Caco-2 (cell line): ENCODE results near the gene MCL1. TPM values are rescaled to one million over a fixed set of nuclear protein-coding genes. Genes with fewer than 3 reads are reported as not detected.

Experiments
- BruUV-seq: library from RNA; stranded (reverse); fragments of 400-500 nt; replicated peaks from 2 replicates; lab custom pipeline; 2021; lab: Mats Ljungman, UMichigan
- CTCF ChIA-PET: fragments of 300-600 bp; sonication (Branson Sonifier 250); formaldehyde crosslinking; loops from one replicate; lab custom pipeline; 2022; ENCODE audit warnings: antibody characterized with exemption; lab: Charles Lee
- POLR2A ChIA-PET: fragments of 300-600 bp; sonication (Branson Sonifier 250); formaldehyde crosslinking; loops from one replicate; lab custom pipeline; 2022; ENCODE audit warnings: antibody characterized with exemption; lab: Charles Lee
- DNase-seq, 2 experiments: peaks; one replicate each; pipeline versions ENCODE4 v3.0.0 to v3.0.0-alpha.2; 2020 to 2022
- H3K27me3 ChIP-seq: replicated peaks from 2 replicates; pipeline ENCODE4 v1.6.0; 2011; ENCODE audit warnings: low read length; ENCODE audit not compliant: control insufficient read depth, insufficient read depth
- H3K36me3 ChIP-seq: 2 replicates; pipeline ENCODE4 v1.5.1; 2011; ENCODE audit warnings: low read length; ENCODE audit not compliant: control insufficient read depth, insufficient read depth
- H3K4me1 ChIP-seq: fragments of 250-450 bp; sonication (Bioruptor Pico); 2 replicates; pipeline ENCODE4 v1.5.1; 2020; ENCODE audit warnings: mild to moderate bottlenecking
- H3K4me3 ChIP-seq: 2 replicates; pipeline ENCODE4 v1.5.1; 2011; ENCODE audit warnings: low read depth, mild to moderate bottlenecking, control low read depth, low read length
- H3K9me3 ChIP-seq: fragments of 250-450 bp; sonication (Bioruptor Pico); 2 replicates; pipeline ENCODE4 v1.5.1; 2020; ENCODE audit warnings: mild to moderate bottlenecking, moderate library complexity
- H3K27ac Mint-ChIP-seq: one replicate; pipeline ENCODE4 v1.8.0; 2022; ENCODE audit warnings: mixed read lengths; ENCODE audit not compliant: unreplicated experiment
- H3K27me3 Mint-ChIP-seq: one replicate; pipeline ENCODE4 v1.8.0; 2022; ENCODE audit warnings: mixed read lengths; ENCODE audit not compliant: insufficient read depth, unreplicated experiment
- H3K36me3 Mint-ChIP-seq: one replicate; pipeline ENCODE4 v1.8.0; 2022; ENCODE audit warnings: mild to moderate bottlenecking, mixed read lengths; ENCODE audit not compliant: insufficient read depth, unreplicated experiment
- H3K4me1 Mint-ChIP-seq: one replicate; pipeline ENCODE4 v1.8.0; 2022; ENCODE audit warnings: low read depth, mixed read lengths; ENCODE audit not compliant: unreplicated experiment
- H3K4me3 Mint-ChIP-seq: one replicate; pipeline ENCODE4 v1.8.0; 2022; ENCODE audit warnings: mild to moderate bottlenecking, moderate library complexity, mixed read lengths; ENCODE audit not compliant: unreplicated experiment
- H3K9me3 Mint-ChIP-seq: one replicate; pipeline ENCODE4 v1.8.0; 2022; ENCODE audit warnings: mixed read lengths; ENCODE audit not compliant: unreplicated experiment
- intact Hi-C: fragments of 100-400 bp; cut with micrococcal nuclease; formaldehyde crosslinking; loops from one replicate; pipeline ENCODE4 v1.10.0; 2022; ENCODE audit not compliant: unreplicated experiment
- total RNA-seq: library from RNA; stranded (reverse); gene quantifications from 2 replicates; pipeline ENCODE4 v1.2.3, GENCODE V29; 2022
- TF ChIP-seq, protein P1 (sequence below), 2 experiments: fragments of 200-600 bp in 1 of 2; IDR thresholded peaks; 1 replicate in 1 of 2; 2 replicates in 1 of 2; pipeline versions ENCODE4 v1.5.1 to v1.8.0; 2011 to 2022; ENCODE audit warnings: antibody characterized with exemption in 1 of 2, control low read depth in 1 of 2, inconsistent platforms in 1 of 2, low read depth in 1 of 2, low read length in 1 of 2, mild to moderate bottlenecking in 1 of 2, moderate library complexity in 1 of 2; ENCODE audit not compliant: insufficient read depth in 1 of 2, severe bottlenecking in 1 of 2, unreplicated experiment in 1 of 2

MCL1 gene
- total RNA-seq, 1 experiment from 2014 or later: 130 TPM

DNA sequence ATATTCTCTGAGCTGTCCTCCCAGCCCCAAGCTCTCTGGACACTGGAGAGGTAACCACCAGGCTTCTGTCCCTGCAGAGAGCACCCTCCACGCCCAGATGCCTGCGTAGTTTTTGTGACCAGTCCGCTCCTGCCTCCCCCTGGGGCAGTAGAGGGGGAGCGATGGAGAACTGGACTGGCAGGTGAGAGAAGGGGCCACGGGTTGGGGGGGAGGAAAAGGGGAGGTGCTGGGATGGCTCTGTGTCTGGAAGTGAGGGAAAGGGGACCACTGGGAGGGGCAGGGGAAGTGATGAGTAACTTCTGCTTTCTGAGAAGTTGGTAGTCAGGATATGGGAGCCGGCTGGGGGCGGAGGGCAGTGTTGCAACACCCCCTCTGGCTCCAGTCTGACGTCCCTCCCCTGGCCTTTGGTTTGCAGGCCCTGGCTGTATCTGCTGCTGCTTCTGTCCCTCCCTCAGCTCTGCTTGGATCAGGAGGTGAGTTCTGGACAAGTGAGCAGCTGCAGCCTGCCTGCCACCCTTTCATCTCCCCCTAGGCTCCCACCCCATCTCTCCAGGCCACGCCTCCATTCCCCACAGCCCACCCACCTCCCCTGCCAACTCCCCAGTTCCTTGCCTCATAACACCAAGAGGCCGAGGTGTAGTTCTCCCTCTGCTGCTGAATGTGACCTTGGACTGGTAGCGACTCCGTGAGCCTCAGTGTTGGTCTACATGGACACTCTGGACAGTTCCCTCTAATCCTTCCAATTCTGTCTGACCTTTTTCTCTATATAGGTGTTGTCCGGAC, 27.1 kb downstream of the MCL1 start:
- CTCF ChIA-PET: interaction anchor here (0.6 to 1.9 kb wide), 4 partner anchors 16 to 262 kb away, joined by 3 to 11 read pairs (median 3); partner anchors contain the start of gene FALEC
- peak; percentile 82 to 85 for DNase-seq
- Mint-ChIP-seq H3K4me1 (peaks cover 15% of the 10 kb centered on the region), H3K4me3 (peak overlapping the region; percentile 25), H3K36me3 (peaks cover 24% of the 10 kb centered on the region), H3K27ac (peak overlapping the region; percentile 67), H3K9me3 (no peaks in the 10 kb centered on the region), H3K27me3 (no peaks in the 10 kb centered on the region)
- BruUV-seq: no TSS peak
- TF ChIP-seq, protein P1, sequence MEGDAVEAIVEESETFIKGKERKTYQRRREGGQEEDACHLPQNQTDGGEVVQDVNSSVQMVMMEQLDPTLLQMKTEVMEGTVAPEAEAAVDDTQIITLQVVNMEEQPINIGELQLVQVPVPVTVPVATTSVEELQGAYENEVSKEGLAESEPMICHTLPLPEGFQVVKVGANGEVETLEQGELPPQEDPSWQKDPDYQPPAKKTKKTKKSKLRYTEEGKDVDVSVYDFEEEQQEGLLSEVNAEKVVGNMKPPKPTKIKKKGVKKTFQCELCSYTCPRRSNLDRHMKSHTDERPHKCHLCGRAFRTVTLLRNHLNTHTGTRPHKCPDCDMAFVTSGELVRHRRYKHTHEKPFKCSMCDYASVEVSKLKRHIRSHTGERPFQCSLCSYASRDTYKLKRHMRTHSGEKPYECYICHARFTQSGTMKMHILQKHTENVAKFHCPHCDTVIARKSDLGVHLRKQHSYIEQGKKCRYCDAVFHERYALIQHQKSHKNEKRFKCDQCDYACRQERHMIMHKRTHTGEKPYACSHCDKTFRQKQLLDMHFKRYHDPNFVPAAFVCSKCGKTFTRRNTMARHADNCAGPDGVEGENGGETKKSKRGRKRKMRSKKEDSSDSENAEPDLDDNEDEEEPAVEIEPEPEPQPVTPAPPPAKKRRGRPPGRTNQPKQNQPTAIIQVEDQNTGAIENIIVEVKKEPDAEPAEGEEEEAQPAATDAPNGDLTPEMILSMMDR (IDR thresholded peaks at IDR 0.05; ENCODE audit: insufficient read depth in 1 of 2, low read depth in 1 of 2, low read length in 1 of 2, severe bottlenecking in 1 of 2, unreplicated experiment in 1 of 2): no peak
- no peaks in the 10 kb centered on the region for H3K36me3 ChIP-seq
- H3K4me1 ChIP-seq: peaks cover 44% of the 10 kb centered on the region
- H3K27me3 ChIP-seq: no peaks in the 10 kb centered on the region
- intact Hi-C loops: loop anchor here (1.0 kb wide), 1 partner anchor 8 kb away; no protein-coding TSS in a partner anchor
- H3K9me3 ChIP-seq: no peaks in the 10 kb centered on the region
- no peak overlapping the region for H3K4me3 ChIP-seq
- POLR2A ChIA-PET: interaction anchor here (0.7 to 1.8 kb wide), 4 partner anchors 9 to 27 kb away, joined by 3 to 8 read pairs (median 4); partner anchors contain the start of gene MCL1

DNA sequence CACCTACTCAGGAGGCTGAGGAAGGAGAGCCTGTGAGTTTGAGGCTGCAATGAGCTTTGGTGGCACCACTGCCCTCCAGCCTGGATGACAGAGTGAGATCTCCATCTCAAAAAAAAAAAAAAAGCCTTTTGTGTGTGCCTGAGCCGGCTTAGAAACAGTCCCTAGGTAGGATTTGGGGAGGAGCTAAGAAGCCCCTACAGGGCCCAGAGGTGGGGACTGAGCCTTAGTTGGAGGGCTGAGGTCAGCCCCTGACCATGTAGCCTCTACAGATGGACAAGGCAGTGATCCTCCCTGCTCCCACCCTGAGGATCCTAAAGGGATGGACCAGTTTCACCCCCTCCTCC, 27.7 kb downstream of the MCL1 start:
- ChIA-PET POLR2A (interaction anchor here (1.0 to 1.8 kb wide), 5 partner anchors 10 to 20 kb away, joined by 3 to 8 read pairs (median 4); no protein-coding TSS in a partner anchor), CTCF (interaction anchor here (0.6 to 1.9 kb wide), 6 partner anchors 8 to 263 kb away, joined by 3 to 11 read pairs (median 4); partner anchors contain the start of gene FALEC)
- no TSS peak for BruUV-seq
- Histone ChIP-seq H3K27me3 (no peaks in the 10 kb centered on the region), H3K4me1 (peaks cover 44% of the 10 kb centered on the region), H3K4me3 (no peak overlapping the region), H3K9me3 (no peaks in the 10 kb centered on the region), H3K36me3 (no peaks in the 10 kb centered on the region)
- TF ChIP-seq, protein P1 (IDR thresholded peaks at IDR 0.05; ENCODE audit: insufficient read depth in 1 of 2, low read depth in 1 of 2, low read length in 1 of 2, severe bottlenecking in 1 of 2, unreplicated experiment in 1 of 2): no peak
- no peak for DNase-seq
- H3K9me3 Mint-ChIP-seq: no peaks in the 10 kb centered on the region
- H3K27ac Mint-ChIP-seq: peak overlapping the region; percentile 67
- H3K4me3 Mint-ChIP-seq: peak overlapping the region; percentile 25
- peaks cover 15% of the 10 kb centered on the region for H3K4me1 Mint-ChIP-seq
- peaks cover 21% of the 10 kb centered on the region for H3K36me3 Mint-ChIP-seq
- intact Hi-C loops: loop anchor here (1.0 kb wide), 1 partner anchor 9 kb away; no protein-coding TSS in a partner anchor
- H3K27me3 Mint-ChIP-seq: no peaks in the 10 kb centered on the region

DNA sequence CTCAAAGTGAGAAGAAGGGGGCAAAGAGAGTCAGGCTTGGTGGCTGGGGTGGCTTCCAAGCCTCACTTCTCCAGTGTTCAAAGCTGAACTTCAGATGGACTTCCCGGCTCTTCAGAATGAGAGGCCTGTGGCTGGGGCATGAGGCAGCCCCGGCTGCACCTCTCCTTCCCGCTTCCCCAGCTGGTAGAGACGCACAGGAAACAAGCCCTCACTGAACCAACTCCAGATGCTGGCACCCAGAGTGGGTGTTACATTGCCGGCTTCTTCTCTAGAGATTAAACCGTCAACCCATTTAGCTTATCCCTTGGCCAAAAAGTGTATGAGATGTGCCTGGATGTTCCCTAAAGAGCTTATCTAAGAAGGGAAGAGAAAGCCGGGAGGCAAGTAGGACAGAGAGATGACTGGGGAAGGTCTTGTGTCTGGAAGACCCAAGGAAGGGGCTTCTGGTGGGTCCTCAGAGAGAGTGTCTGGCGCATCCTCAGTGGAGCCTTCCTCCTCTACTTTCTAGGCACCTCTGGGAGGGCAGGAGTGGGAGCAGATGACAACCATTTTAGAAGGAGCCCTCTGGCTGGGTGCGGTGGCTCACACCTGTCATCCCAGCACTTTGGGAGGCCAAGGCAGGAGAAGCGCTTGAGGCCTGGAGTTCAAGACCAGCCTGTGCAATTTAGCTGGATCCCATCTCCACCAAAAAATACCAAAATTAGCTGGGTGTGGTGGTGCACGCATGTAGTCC, 28.2 kb downstream of the MCL1 start:
- Histone ChIP-seq H3K9me3 (no peaks in the 10 kb centered on the region), H3K4me3 (no peak overlapping the region), H3K4me1 (peaks cover 44% of the 10 kb centered on the region), H3K36me3 (no peaks in the 10 kb centered on the region), H3K27me3 (no peaks in the 10 kb centered on the region)
- Mint-ChIP-seq H3K9me3 (no peaks in the 10 kb centered on the region), H3K4me3 (peak overlapping the region; percentile 80), H3K4me1 (peaks cover 15% of the 10 kb centered on the region), H3K36me3 (peaks cover 27% of the 10 kb centered on the region), H3K27ac (peak overlapping the region; percentile 92), H3K27me3 (no peaks in the 10 kb centered on the region)
- ChIA-PET POLR2A (interaction anchor here (1.0 to 1.8 kb wide), 6 partner anchors 10 to 20 kb away, joined by 3 to 8 read pairs (median 4); no protein-coding TSS in a partner anchor), CTCF (interaction anchor here (0.6 to 1.9 kb wide), 5 partner anchors 8 to 263 kb away, joined by 3 to 11 read pairs (median 5); no protein-coding TSS in a partner anchor)
- intact Hi-C loops: no loop called here
- BruUV-seq: no TSS peak
- no peak for DNase-seq
- TF ChIP-seq, protein P1 (IDR thresholded peaks at IDR 0.05; ENCODE audit: insufficient read depth in 1 of 2, low read depth in 1 of 2, low read length in 1 of 2, severe bottlenecking in 1 of 2, unreplicated experiment in 1 of 2): no peak
